Measurements from ENCODE around the gene ITGA7.

Gene ITGA7

DNA sequence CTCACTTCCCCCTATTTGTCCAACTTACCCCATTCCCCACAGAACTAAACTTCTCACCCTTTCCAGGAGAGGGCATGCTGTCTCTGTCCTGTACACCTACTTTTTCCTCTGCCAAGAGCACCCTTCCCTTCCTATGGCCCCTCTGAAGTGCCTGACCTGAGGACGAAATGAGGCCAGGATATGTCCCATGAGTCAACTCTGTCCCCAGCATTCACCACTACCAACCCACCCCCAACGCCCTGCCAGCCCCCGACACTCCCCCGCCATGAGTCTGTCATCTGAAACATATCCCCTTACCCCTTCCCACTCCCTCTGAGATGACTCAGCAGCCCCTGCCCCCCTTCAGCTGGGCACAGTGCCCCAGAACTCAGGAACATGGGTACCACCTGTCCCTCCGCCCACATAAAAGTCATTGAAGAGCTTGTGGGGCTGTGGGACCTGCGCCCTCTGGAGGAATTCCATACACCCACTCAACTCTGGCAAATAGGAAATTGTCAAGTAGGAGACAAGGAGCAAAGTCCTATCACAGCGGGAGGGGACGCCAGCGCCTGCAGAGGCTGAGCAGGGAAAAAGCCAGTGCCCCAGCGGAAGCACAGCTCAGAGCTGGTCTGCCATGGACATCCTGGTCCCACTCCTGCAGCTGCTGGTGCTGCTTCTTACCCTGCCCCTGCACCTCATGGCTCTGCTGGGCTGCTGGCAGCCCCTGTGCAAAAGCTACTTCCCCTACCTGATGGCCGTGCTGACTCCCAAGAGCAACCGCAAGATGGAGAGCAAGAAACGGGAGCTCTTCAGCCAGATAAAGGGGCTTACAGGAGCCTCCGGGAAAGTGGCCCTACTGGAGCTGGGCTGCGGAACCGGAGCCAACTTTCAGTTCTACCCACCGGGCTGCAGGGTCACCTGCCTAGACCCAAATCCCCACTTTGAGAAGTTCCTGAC lies 26.3 kb downstream of the ITGA7 start:
- Mint-ChIP-seq H3K4me1 (no peaks in the 10 kb centered on the region), H3K9me3 (no peaks in the 10 kb centered on the region), H3K27me3 (peaks cover 63% of the 10 kb centered on the region), H3K4me3 (no peak overlapping the region), H3K36me3 (no peaks in the 10 kb centered on the region), H3K27ac (no peak overlapping the region)
- DNase-seq, result no peak
- CTCF ChIA-PET, result interaction anchor here (0.9 to 1.4 kb wide), 3 partner anchors 25 to 56 kb away, joined by 3 to 7 read pairs (median 7); partner anchors contain the start of gene RDH5

DNA sequence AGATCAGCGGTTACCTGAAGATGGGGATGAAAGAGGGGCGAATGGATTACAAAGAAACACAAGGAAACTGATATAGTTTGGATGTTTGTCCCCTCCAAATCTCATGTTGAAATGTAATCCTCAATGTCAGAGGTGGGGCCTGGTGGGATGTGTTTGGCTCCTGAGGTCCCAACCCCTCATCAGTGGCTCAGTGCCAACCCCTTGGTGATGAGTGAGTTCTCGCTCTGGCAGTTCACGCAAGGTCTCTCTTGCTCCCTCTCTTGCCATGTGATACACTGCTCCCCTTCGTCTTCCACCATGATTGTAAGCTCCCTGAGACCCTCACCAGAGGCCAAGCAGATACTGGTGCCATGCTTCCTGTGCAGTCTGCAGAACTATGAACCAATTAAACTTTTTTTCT lies 28.0 kb downstream of the ITGA7 start:
- Mint-ChIP-seq H3K36me3 (no peaks in the 10 kb centered on the region), H3K27ac (no peak overlapping the region), H3K27me3 (peaks cover 64% of the 10 kb centered on the region), H3K4me3 (no peak overlapping the region), H3K4me1 (no peaks in the 10 kb centered on the region), H3K9me3 (no peaks in the 10 kb centered on the region)
- CTCF ChIA-PET, result interaction anchor here (1.1 kb wide), 1 partner anchor 58 kb away, joined by 3 read pairs; no protein-coding TSS in a partner anchor
- no peak for DNase-seq

DNA sequence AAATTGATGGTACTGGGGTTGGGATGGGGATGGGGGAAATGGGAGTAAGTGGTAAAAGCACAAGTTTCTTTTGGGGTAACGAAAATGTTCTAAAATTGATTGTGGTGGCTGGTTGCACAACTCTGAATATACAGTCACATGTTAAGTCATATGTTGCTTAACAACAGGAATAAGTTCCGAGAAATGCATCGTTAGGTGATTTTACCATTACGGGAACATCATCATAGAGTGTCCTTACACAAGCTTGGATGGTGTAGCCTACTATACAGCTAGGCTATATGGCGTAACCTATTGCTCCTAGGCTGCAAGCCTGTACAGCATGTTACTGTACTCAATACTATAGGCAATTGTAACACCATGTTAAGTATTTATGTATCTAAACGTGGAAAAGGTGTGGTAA lies 31.0 kb downstream of the ITGA7 start:
- no peak for DNase-seq
- no peaks in the 10 kb centered on the region for H3K36me3 Mint-ChIP-seq

DNA sequence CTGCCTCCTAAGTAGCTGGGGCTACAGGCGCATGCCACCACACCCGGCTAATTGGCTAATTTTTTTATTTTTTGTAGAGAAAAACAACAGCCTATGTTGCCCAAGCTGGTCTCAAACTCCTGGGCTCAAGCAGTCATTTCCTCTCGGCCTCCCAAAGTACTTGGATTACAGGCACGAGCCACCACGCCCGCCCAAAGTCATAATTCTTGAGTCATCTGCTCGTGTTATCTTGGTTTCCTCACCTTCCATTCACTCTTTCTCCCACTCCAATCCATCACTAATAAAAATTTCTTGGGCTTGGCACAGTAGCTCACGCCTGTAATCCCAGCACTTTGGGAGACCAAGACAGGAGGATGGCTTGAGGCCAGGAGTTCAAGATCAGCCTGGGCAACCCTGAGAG lies 32.0 kb downstream of the ITGA7 start:
- no peaks in the 10 kb centered on the region for H3K4me1 Mint-ChIP-seq
- no peaks in the 10 kb centered on the region for H3K36me3 Mint-ChIP-seq
- CTCF ChIA-PET, result interaction anchor here (1.6 kb wide), 1 partner anchor 19 kb away, joined by 4 read pairs; no protein-coding TSS in a partner anchor
- no peaks in the 10 kb centered on the region for H3K9me3 Mint-ChIP-seq
- no peak for DNase-seq
- no peak overlapping the region for H3K4me3 Mint-ChIP-seq
- no peak overlapping the region for H3K27ac Mint-ChIP-seq
- peaks cover 32% of the 10 kb centered on the region for H3K27me3 Mint-ChIP-seq

More for the DNA sequence above, 31.0 kb downstream of the ITGA7 start:
- H3K4me3 Mint-ChIP-seq, result no peak overlapping the region
- H3K4me1 Mint-ChIP-seq, result no peaks in the 10 kb centered on the region
- CTCF ChIA-PET, result interaction anchor here (0.8 to 1.0 kb wide), 2 partner anchors 10 to 21 kb away, joined by 3 to 4 read pairs; no protein-coding TSS in a partner anchor
- H3K9me3 Mint-ChIP-seq, result no peaks in the 10 kb centered on the region
- H3K27ac Mint-ChIP-seq, result no peak overlapping the region
- peaks cover 43% of the 10 kb centered on the region for H3K27me3 Mint-ChIP-seq

DNA sequence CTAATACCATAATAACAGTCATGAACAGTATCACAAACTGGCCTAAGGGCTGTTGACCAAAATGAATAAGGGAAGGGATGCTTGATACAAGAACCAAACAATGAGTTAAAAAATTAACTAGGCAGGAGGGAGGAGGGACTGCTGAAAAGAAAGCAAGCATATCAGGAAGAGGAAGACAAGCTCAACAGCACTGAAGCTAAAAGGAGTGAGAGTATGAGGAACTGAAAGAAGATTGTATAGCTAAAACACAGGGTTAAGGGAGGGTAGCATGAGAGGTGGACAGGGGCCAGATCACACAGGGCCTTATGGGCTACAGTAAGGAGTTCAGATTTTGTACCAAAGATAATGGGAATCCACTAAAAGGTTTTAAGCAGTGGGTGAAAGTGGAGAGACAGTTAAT lies 34.1 kb downstream of the ITGA7 start:
- no peak overlapping the region for H3K4me3 Mint-ChIP-seq
- H3K27ac Mint-ChIP-seq, result no peak overlapping the region
- H3K36me3 Mint-ChIP-seq, result no peaks in the 10 kb centered on the region
- CTCF ChIA-PET, result interaction anchor here (0.9 kb wide), 1 partner anchor 27 kb away, joined by 3 read pairs; no protein-coding TSS in a partner anchor
- H3K4me1 Mint-ChIP-seq, result no peaks in the 10 kb centered on the region
- no peak for DNase-seq
- peaks cover 18% of the 10 kb centered on the region for H3K27me3 Mint-ChIP-seq
- H3K9me3 Mint-ChIP-seq, result no peaks in the 10 kb centered on the region

DNA sequence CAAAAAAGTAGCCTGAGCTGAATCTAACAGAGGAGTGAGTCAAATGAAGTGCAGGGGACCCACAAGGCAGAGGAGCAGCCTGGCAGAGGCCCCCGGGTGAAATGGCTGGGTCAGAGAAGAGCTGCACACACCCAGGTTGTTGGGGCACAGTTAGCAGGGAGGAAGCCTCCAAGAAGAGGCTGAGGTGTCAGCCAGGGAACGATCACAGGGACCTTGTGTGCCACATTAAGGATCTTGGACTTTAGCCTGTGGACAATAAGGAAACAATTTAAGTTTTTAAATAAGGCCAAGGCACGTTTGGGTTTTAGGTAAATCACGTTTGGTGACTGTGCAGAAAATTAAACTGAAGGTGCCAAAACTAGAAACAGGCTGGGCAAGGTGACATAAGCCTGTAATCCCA lies 36.0 kb downstream of the ITGA7 start:
- no peaks in the 10 kb centered on the region for H3K4me1 Mint-ChIP-seq
- H3K36me3 Mint-ChIP-seq, result no peaks in the 10 kb centered on the region
- no peaks in the 10 kb centered on the region for H3K9me3 Mint-ChIP-seq
- H3K27me3 Mint-ChIP-seq, result peaks cover 11% of the 10 kb centered on the region
- DNase-seq, result no peak
- CTCF ChIA-PET, result no interaction called here
- no peak overlapping the region for H3K4me3 Mint-ChIP-seq
- no peak overlapping the region for H3K27ac Mint-ChIP-seq

DNA sequence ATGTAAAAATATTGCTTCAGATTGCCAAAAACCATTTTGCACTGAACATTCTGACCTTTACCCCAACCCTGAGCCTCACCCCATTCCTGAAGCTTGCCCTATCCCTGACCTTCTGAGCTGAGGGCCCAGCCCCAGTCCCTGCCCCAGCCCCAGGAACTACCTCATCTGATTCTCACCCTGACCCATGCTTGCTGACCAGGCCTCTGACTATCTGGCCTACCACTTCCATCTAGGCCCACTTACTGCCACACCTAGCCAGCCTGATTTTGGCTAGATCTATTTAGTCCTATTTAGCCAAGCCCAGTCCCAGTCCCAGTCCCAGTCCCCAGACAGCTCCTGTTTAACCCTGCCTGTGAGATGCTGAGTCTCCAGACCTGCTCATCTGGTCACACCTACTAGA lies 37.4 kb downstream of the ITGA7 start:
- Mint-ChIP-seq H3K27ac (no peak overlapping the region), H3K36me3 (no peaks in the 10 kb centered on the region), H3K4me1 (no peaks in the 10 kb centered on the region), H3K4me3 (no peak overlapping the region), H3K27me3 (peaks cover 4% of the 10 kb centered on the region), H3K9me3 (no peaks in the 10 kb centered on the region)
- DNase-seq, result no peak
- CTCF ChIA-PET, result interaction anchor here (3.3 kb wide), 1 partner anchor 14 kb away, joined by 17 read pairs; no protein-coding TSS in a partner anchor

DNA sequence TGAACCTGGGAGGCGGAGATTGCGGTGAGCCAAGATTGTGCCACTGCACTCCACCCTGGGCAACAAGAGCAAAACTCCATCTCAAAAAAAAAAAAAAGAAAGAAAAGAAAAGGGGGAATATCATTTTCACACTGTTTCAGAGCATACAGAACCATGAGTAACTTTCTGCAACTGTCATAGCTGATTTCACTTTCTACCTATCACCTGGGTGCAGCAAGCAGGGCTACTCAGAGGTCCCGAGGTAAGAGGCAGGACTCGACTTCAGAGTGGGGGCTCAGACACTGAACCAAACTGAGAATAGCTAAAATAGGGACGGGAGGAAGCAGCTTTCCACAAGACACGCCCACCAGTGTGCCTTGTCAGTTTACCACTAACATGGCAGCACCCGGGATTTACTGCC lies 41.2 kb downstream of the ITGA7 start:
- Mint-ChIP-seq H3K27me3 (peaks cover 9% of the 10 kb centered on the region), H3K4me1 (no peaks in the 10 kb centered on the region), H3K36me3 (no peaks in the 10 kb centered on the region), H3K4me3 (no peak overlapping the region), H3K9me3 (no peaks in the 10 kb centered on the region), H3K27ac (no peak overlapping the region)
- CTCF ChIA-PET, result interaction anchor here (0.6 to 0.8 kb wide), 2 partner anchors 11 to 619 kb away, joined by 3 read pairs; no protein-coding TSS in a partner anchor
- DNase-seq, result no peak

DNA sequence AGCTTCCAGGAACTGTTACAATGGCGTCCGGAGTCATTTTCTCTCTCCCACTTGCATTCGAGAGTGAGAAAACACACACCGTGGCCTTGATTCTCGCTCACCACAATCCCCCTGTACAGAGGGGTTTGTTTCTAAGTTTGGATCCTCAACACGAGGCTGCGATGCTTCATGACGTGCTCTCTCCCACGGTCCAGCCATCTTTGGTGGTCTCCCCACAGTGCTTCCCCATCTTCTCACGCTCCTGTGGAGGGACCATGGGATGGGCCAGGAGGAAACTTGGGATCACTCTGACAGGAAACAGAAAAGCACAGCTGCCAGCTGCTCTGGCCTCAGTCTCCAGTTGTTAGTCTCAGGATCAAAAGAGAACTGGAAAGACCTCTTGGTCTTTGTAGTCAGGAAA lies 42.9 kb downstream of the ITGA7 start:
- H3K27ac Mint-ChIP-seq, result no peak overlapping the region
- H3K36me3 Mint-ChIP-seq, result no peaks in the 10 kb centered on the region
- H3K4me1 Mint-ChIP-seq, result no peaks in the 10 kb centered on the region
- H3K9me3 Mint-ChIP-seq, result no peaks in the 10 kb centered on the region
- H3K27me3 Mint-ChIP-seq, result peaks cover 16% of the 10 kb centered on the region
- DNase-seq, result no peak
- CTCF ChIA-PET, result no interaction called here
- H3K4me3 Mint-ChIP-seq, result no peak overlapping the region

DNA sequence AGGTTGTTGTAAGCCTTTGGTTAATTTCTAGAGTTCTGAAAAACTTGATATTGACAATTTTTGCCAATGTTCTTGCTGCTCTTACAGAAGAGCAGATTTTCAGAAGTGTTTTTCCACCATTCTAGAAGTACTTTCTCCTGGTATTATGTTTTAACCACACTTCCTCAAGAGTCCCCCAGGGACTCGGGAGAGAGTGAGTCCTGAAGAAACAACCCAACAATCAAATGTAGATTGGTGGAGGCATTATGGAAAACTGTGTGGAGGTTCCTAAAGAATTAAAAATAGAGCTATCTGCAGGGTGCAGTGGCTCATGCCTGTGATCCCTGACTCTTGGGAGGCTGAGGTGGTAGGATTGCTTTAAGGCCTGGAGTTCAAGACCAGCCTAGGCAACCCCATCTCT lies 44.3 kb downstream of the ITGA7 start:
- Mint-ChIP-seq H3K9me3 (no peaks in the 10 kb centered on the region), H3K27ac (no peak overlapping the region), H3K36me3 (no peaks in the 10 kb centered on the region), H3K4me3 (no peak overlapping the region), H3K4me1 (no peaks in the 10 kb centered on the region), H3K27me3 (peaks cover 27% of the 10 kb centered on the region)
- DNase-seq, result no peak
- CTCF ChIA-PET, result no interaction called here

DNA sequence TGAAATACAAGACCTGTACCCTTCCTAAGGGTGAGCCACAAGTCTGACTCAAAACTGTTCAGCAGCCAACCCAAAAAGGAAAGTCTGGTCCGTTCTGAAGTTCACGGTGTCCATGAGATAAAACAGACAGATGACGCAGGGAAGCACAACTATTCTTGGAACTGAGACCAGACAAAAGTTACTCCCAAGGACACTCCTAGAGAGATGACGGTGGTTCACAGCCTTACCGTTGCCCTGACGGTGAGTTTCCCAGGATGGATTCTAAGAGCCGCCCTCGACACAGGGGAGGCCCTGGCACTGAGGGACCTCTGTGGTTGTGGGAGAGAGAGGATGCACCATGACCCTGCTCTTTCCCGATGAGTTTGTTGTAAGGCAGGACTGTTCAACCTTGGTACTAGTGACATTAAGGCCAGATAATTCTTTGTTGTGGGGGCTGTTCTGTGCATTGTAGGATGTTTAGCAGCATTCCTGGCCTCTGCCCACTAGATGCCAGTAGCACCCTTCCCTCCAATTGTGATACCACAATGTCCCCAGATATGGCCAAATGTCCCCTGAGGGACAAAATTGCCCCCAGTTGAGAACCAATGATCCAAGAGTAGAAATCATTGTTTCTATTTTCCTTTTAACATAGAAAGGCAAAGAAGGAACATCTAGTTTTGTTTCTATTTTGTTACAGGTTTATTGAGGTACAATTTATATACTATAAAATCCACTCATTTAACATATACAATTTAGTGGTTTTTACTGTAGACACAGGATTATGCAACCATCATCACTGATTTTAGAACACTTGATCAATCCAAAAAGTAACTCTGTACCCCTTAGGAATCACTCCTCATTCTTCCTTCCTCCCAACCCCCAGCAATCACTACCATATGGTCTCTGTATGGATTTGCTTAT lies 48.0 kb downstream of the ITGA7 start:
- DNase-seq, result peak; percentile 31

DNA sequence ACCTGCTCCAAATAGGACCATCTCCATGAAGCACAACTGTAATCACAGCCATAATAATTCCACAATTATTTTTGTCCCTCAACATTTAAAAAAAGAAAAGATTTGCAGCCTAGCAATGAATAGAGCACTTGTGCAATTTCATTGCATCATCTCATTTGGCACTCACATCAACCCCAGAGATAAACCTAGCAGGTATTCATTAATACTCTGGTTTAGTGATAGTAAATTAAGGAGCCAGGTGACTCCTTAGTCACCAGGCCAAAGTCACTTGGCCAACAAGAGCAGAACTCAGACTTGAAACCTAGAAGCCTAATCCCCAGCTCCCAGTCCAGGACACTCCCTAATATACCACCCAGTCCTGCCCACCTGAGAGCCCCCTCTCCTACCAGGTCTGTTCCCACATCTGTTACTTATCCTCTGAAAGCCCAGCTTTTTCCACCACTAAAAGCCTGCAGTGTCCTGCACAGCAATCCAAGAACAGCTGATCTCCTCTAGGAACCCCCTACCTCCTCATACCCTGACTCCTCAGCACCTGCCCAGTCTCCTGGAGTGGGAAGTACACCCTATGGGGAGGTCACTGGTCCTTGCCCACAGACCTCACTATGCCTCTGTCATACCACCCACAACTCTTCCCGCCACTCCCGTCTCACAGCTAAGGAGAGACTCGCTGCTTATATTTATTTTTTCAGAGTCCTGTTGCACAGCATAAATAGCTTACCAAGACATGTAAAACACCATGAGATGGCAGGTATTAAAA lies 48.9 kb downstream of the ITGA7 start:
- Mint-ChIP-seq H3K27me3 (peaks cover 27% of the 10 kb centered on the region), H3K36me3 (no peaks in the 10 kb centered on the region), H3K27ac (no peak overlapping the region), H3K4me1 (no peaks in the 10 kb centered on the region), H3K9me3 (no peaks in the 10 kb centered on the region), H3K4me3 (no peak overlapping the region)
- DNase-seq, result no peak
- CTCF ChIA-PET, result interaction anchor here (1.4 to 4.1 kb wide), 2 partner anchors 13 to 79 kb away, joined by 7 to 63 read pairs; no protein-coding TSS in a partner anchor

More for the DNA sequence above, 48.0 kb downstream of the ITGA7 start:
- Mint-ChIP-seq H3K4me3 (no peak overlapping the region), H3K9me3 (no peaks in the 10 kb centered on the region), H3K36me3 (no peaks in the 10 kb centered on the region), H3K4me1 (no peaks in the 10 kb centered on the region), H3K27ac (no peak overlapping the region), H3K27me3 (peaks cover 28% of the 10 kb centered on the region)
- CTCF ChIA-PET, result interaction anchor here (1.4 kb wide), 1 partner anchor 79 kb away, joined by 7 read pairs; no protein-coding TSS in a partner anchor

DNA sequence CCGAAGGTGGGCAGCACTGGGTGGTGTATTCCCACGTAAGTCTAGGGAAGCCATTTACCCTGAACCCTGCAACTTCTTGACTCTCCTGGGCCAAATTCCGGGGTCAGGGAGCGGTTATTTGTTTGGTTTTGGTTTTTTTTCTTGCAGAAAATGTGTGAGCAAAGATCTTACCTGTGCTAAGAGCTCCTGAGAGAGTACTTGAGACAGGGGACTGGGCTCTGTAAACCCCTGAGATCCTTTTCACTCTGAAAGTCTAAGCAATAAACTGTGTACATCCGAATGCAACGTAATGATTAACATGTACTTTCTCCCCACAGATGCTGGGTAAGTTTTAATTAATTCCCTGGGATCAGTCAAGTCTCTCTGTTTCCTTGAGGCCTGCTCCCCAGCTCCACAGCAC lies 49.5 kb downstream of the ITGA7 start:
- H3K27ac Mint-ChIP-seq, result no peak overlapping the region
- no peaks in the 10 kb centered on the region for H3K36me3 Mint-ChIP-seq
- no peaks in the 10 kb centered on the region for H3K9me3 Mint-ChIP-seq
- CTCF ChIA-PET, result interaction anchor here (1.4 to 4.1 kb wide), 2 partner anchors 13 to 80 kb away, joined by 7 to 63 read pairs; no protein-coding TSS in a partner anchor
- H3K27me3 Mint-ChIP-seq, result peaks cover 26% of the 10 kb centered on the region
- peaks cover under 1% of the 10 kb centered on the region for H3K4me1 Mint-ChIP-seq
- DNase-seq, result no peak
- H3K4me3 Mint-ChIP-seq, result no peak overlapping the region
